ENCODE data around the gene PXYLP1.
A peak's percentile ranks its signal among the peaks of the same experiment; 100 is the strongest.

The PXYLP1 gene

DNA sequence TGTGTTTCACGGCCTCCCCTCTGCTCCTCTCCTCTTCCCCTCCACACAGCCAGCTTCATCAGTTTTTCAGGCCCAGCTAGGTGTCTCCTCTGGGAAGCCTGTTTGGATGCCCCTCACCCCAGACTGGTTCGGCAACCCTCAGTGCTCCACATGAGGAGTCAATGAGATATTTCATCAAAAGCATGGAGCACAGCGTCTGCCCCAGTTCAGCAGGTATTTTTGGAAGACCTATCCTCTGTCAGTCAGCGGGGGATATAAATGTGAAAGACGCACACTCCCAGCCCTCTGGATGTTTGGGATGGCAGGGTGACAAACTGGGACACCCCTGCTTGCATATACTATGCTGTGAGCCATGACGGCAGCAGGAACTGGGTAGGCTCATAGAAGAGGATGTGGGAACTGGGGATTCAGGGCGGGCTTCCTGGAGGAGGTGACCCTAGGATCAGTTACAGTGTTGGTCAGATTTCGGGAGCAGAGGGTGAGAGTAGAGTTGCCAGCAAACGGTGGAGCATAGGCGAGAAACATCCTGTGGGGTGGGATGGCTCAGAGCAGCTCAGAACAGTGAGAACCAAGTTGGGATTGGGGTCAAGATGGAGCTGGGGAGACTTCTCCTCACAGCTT lies 42.9 kb downstream of the PXYLP1 start:
- H3K9me3 ChIP-seq (replicated peaks in 1 of 2; ENCODE audit: control insufficient read depth in 2 of 2, insufficient read depth in 1 of 2, low read depth in 1 of 2, low read length in 2 of 2), result no peaks in the 10 kb centered on the region
- peak overlapping the region; percentile 21 for H2BK5ac ChIP-seq (ENCODE audit: low read length)
- no peaks in the 10 kb centered on the region for H3K79me1 ChIP-seq (ENCODE audit: low read depth, low read length)
- no peak overlapping the region for H3K4me3 ChIP-seq (ENCODE audit: low read length in 2 of 2)
- DNase-seq (ENCODE audit: low spot score), result no peak
- H3K4me1 ChIP-seq (ENCODE audit: control insufficient read depth in 2 of 2, insufficient read depth in 1 of 2, low read depth in 1 of 2, low read length in 2 of 2), result peaks cover 0 to 8% of the 10 kb centered on the region in 2 donors
- no peak overlapping the region for H4K91ac ChIP-seq (ENCODE audit: low read depth, low read length, poor library complexity)
- no peak overlapping the region for H2BK120ac ChIP-seq (ENCODE audit: low read depth, low read length)
- H4K8ac ChIP-seq (ENCODE audit: low read depth, low read length), result no peak overlapping the region
- H3K36me3 ChIP-seq (replicated peaks in 1 of 2; ENCODE audit: control insufficient read depth in 2 of 2, insufficient read depth in 2 of 2, low read length in 2 of 2), result peaks cover 3 to 48% of the 10 kb centered on the region in 2 donors
- no peak overlapping the region for H3K23ac ChIP-seq (ENCODE audit: low read depth, low read length, poor library complexity)
- no peak overlapping the region for H2BK15ac ChIP-seq (ENCODE audit: low read length)
- H2BK12ac ChIP-seq (ENCODE audit: low read length), result no peak overlapping the region
- H3K14ac ChIP-seq (ENCODE audit: low read length), result no peak overlapping the region
- H2AK5ac ChIP-seq (ENCODE audit: low read depth, low read length), result peak overlapping the region; percentile 17
- no peak overlapping the region for H3K27ac ChIP-seq (replicated peaks; ENCODE audit: low read length)
- no peak overlapping the region for H3K4me2 ChIP-seq (ENCODE audit: insufficient read depth, low read length, poor library complexity, severe bottlenecking)
- WGBS, 2 donors (ENCODE audit: extremely low coverage in 2 of 2, insufficient read length in 2 of 2, insufficient replicate concordance in 1 of 2), result no CpG with 5 or more reads among the region's 10 CpGs
- no peaks in the 10 kb centered on the region for H3K27me3 ChIP-seq (ENCODE audit: control insufficient read depth in 3 of 3, insufficient read depth in 3 of 3, low read depth in 1 of 3, low read length in 3 of 3)
- peak overlapping the region; percentile 84 for H3K18ac ChIP-seq (ENCODE audit: low read length)
- no peak overlapping the region for H2AFZ ChIP-seq (ENCODE audit: low read length)
- H3K9ac ChIP-seq (ENCODE audit: low read depth, low read length, poor library complexity), result no peak overlapping the region
- no peak overlapping the region for H3K4ac ChIP-seq (ENCODE audit: low read length)

DNA sequence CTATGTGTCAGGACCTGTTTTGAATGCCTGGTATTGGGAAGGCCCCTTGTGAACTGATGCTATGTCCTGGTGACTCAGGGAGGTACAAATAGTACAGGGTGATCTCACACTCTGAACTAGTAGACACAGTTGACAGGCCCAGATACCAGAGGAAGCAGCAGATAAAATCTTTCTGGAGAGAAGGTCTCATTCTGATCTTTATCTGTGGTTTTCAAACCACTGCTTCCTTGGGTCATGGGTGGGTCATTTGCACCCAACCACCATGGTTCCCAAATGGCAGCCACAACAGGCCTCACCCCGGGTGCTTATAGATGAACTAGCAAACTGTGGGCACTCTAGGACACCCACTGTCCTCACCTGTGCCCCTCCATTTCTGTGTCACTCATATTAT lies 43.4 kb downstream of the PXYLP1 start:
- H3K4me1 ChIP-seq (ENCODE audit: control insufficient read depth in 2 of 2, insufficient read depth in 1 of 2, low read depth in 1 of 2, low read length in 2 of 2), result peaks cover 0 to 8% of the 10 kb centered on the region in 2 donors
- no CpG with 5 or more reads among the region's 1 CpG for WGBS, 2 donors (ENCODE audit: extremely low coverage in 2 of 2, insufficient read length in 2 of 2, insufficient replicate concordance in 1 of 2)

DNA sequence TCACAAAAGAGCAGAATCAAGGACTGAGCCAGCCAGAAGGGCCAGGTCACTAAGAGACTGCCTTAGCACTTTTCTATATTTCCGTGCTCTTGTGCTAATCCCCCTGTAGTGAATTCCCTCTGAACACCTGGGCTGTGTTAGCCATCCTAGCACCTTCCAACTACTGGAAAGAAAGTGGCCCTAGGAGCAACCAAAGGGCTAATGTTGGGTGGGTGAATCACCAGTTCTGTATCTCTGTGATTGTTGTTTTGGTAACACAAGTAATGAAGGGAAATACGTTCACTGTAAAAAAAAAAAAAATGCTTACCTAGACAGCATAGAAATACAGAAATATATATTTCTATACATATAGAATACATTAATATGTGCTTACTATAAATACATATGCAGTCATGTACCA lies 43.9 kb downstream of the PXYLP1 start:
- H3K9ac ChIP-seq (ENCODE audit: low read depth, low read length, poor library complexity), result no peak overlapping the region
- WGBS, 2 donors (ENCODE audit: extremely low coverage in 2 of 2, insufficient read length in 2 of 2, insufficient replicate concordance in 1 of 2), result no CpG with 5 or more reads among the region's 2 CpGs
- H3K4ac ChIP-seq (ENCODE audit: low read length), result no peak overlapping the region
- no peak overlapping the region for H3K14ac ChIP-seq (ENCODE audit: low read length)
- no peak overlapping the region for H3K18ac ChIP-seq (ENCODE audit: low read length)
- DNase-seq (ENCODE audit: low spot score), result no peak
- no peak overlapping the region for H2AK5ac ChIP-seq (ENCODE audit: low read depth, low read length)
- no peak overlapping the region for H4K8ac ChIP-seq (ENCODE audit: low read depth, low read length)
- no peak overlapping the region for H3K4me3 ChIP-seq (ENCODE audit: low read length in 2 of 2)
- H3K27me3 ChIP-seq (ENCODE audit: control insufficient read depth in 3 of 3, insufficient read depth in 3 of 3, low read depth in 1 of 3, low read length in 3 of 3), result no peaks in the 10 kb centered on the region
- no peak overlapping the region for H3K4me2 ChIP-seq (ENCODE audit: insufficient read depth, low read length, poor library complexity, severe bottlenecking)
- no peak overlapping the region for H2BK15ac ChIP-seq (ENCODE audit: low read length)
- H3K27ac ChIP-seq (replicated peaks; ENCODE audit: low read length), result no peak overlapping the region
- H2BK12ac ChIP-seq (ENCODE audit: low read length), result no peak overlapping the region
- no peak overlapping the region for H2BK5ac ChIP-seq (ENCODE audit: low read length)
- H2BK120ac ChIP-seq (ENCODE audit: low read depth, low read length), result no peak overlapping the region
- H3K23ac ChIP-seq (ENCODE audit: low read depth, low read length, poor library complexity), result no peak overlapping the region
- H3K79me1 ChIP-seq (ENCODE audit: low read depth, low read length), result no peaks in the 10 kb centered on the region
- no peaks in the 10 kb centered on the region for H3K9me3 ChIP-seq (replicated peaks in 1 of 2; ENCODE audit: control insufficient read depth in 2 of 2, insufficient read depth in 1 of 2, low read depth in 1 of 2, low read length in 2 of 2)
- no peak overlapping the region for H4K91ac ChIP-seq (ENCODE audit: low read depth, low read length, poor library complexity)
- H3K36me3 ChIP-seq (replicated peaks in 1 of 2; ENCODE audit: control insufficient read depth in 2 of 2, insufficient read depth in 2 of 2, low read length in 2 of 2), result peaks cover 6 to 58% of the 10 kb centered on the region in 2 donors
- peaks cover 0 to 8% of the 10 kb centered on the region in 2 donors for H3K4me1 ChIP-seq (ENCODE audit: control insufficient read depth in 2 of 2, insufficient read depth in 1 of 2, low read depth in 1 of 2, low read length in 2 of 2)
- no peak overlapping the region for H2AFZ ChIP-seq (ENCODE audit: low read length)

More for the DNA sequence above, 43.4 kb downstream of the PXYLP1 start:
- peaks cover 6 to 53% of the 10 kb centered on the region in 2 donors for H3K36me3 ChIP-seq (replicated peaks in 1 of 2; ENCODE audit: control insufficient read depth in 2 of 2, insufficient read depth in 2 of 2, low read length in 2 of 2)
- H3K9me3 ChIP-seq (replicated peaks in 1 of 2; ENCODE audit: control insufficient read depth in 2 of 2, insufficient read depth in 1 of 2, low read depth in 1 of 2, low read length in 2 of 2), result no peaks in the 10 kb centered on the region
- no peak overlapping the region for H3K14ac ChIP-seq (ENCODE audit: low read length)
- no peak overlapping the region for H3K18ac ChIP-seq (ENCODE audit: low read length)
- no peak overlapping the region for H2AK5ac ChIP-seq (ENCODE audit: low read depth, low read length)
- H3K9ac ChIP-seq (ENCODE audit: low read depth, low read length, poor library complexity), result no peak overlapping the region
- H3K27ac ChIP-seq (replicated peaks; ENCODE audit: low read length), result no peak overlapping the region
- H2BK12ac ChIP-seq (ENCODE audit: low read length), result no peak overlapping the region
- H3K23ac ChIP-seq (ENCODE audit: low read depth, low read length, poor library complexity), result no peak overlapping the region
- no peak for DNase-seq (ENCODE audit: low spot score)
- H3K4me2 ChIP-seq (ENCODE audit: insufficient read depth, low read length, poor library complexity, severe bottlenecking), result no peak overlapping the region
- no peak overlapping the region for H2AFZ ChIP-seq (ENCODE audit: low read length)
- no peak overlapping the region for H2BK15ac ChIP-seq (ENCODE audit: low read length)
- H2BK120ac ChIP-seq (ENCODE audit: low read depth, low read length), result no peak overlapping the region
- no peak overlapping the region for H3K4me3 ChIP-seq (ENCODE audit: low read length in 2 of 2)
- no peak overlapping the region for H4K8ac ChIP-seq (ENCODE audit: low read depth, low read length)
- H3K79me1 ChIP-seq (ENCODE audit: low read depth, low read length), result no peaks in the 10 kb centered on the region
- H2BK5ac ChIP-seq (ENCODE audit: low read length), result no peak overlapping the region
- no peak overlapping the region for H4K91ac ChIP-seq (ENCODE audit: low read depth, low read length, poor library complexity)
- no peak overlapping the region for H3K4ac ChIP-seq (ENCODE audit: low read length)
- H3K27me3 ChIP-seq (ENCODE audit: control insufficient read depth in 3 of 3, insufficient read depth in 3 of 3, low read depth in 1 of 3, low read length in 3 of 3), result no peaks in the 10 kb centered on the region

DNA sequence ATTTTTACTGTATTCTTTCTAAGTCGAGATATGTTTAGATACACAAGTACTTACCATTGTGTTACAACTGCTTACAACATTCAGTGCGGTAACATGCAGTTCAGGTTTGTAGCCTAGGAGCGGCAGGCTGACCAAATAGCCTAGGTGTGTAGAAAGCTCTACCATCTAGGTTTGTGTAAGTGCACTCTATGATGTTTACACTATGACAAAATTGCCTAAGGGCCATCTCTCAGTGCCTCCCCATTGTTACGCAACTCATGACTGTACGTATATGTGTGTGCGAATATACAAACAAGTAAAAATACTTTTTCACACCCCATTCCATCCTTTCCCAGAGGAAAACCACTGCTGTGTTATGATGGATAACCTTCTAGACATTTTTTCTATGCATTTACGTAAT lies 44.3 kb downstream of the PXYLP1 start:
- no peak overlapping the region for H3K27ac ChIP-seq (replicated peaks; ENCODE audit: low read length)

More for the DNA sequence above, 44.3 kb downstream of the PXYLP1 start:
- Histone ChIP-seq H3K4me1 (ENCODE audit: control insufficient read depth in 2 of 2, insufficient read depth in 1 of 2, low read depth in 1 of 2, low read length in 2 of 2) (peaks cover 0 to 8% of the 10 kb centered on the region in 2 donors), H3K36me3 (replicated peaks in 1 of 2; ENCODE audit: control insufficient read depth in 2 of 2, insufficient read depth in 2 of 2, low read length in 2 of 2) (peaks cover 6 to 62% of the 10 kb centered on the region in 2 donors), H3K9me3 (replicated peaks in 1 of 2; ENCODE audit: control insufficient read depth in 2 of 2, insufficient read depth in 1 of 2, low read depth in 1 of 2, low read length in 2 of 2) (no peaks in the 10 kb centered on the region), H3K14ac (ENCODE audit: low read length) (no peak overlapping the region), H3K4me2 (ENCODE audit: insufficient read depth, low read length, poor library complexity, severe bottlenecking) (no peak overlapping the region), H3K23ac (ENCODE audit: low read depth, low read length, poor library complexity) (no peak overlapping the region), H3K27me3 (ENCODE audit: control insufficient read depth in 3 of 3, insufficient read depth in 3 of 3, low read depth in 1 of 3, low read length in 3 of 3) (no peaks in the 10 kb centered on the region), H3K4me3 (ENCODE audit: low read length in 2 of 2) (no peak overlapping the region), H2AK5ac (ENCODE audit: low read depth, low read length) (no peak overlapping the region), H3K79me1 (ENCODE audit: low read depth, low read length) (no peaks in the 10 kb centered on the region), H3K18ac (ENCODE audit: low read length) (no peak overlapping the region), H2BK12ac (ENCODE audit: low read length) (no peak overlapping the region), H2BK120ac (ENCODE audit: low read depth, low read length) (no peak overlapping the region), H2AFZ (ENCODE audit: low read length) (no peak overlapping the region), H3K9ac (ENCODE audit: low read depth, low read length, poor library complexity) (no peak overlapping the region), H4K8ac (ENCODE audit: low read depth, low read length) (no peak overlapping the region), H2BK15ac (ENCODE audit: low read length) (no peak overlapping the region), H4K91ac (ENCODE audit: low read depth, low read length, poor library complexity) (no peak overlapping the region), H2BK5ac (ENCODE audit: low read length) (no peak overlapping the region), H3K4ac (ENCODE audit: low read length) (no peak overlapping the region)
- DNase-seq (ENCODE audit: low spot score), result no peak
- WGBS, 2 donors (ENCODE audit: extremely low coverage in 2 of 2, insufficient read length in 2 of 2, insufficient replicate concordance in 1 of 2), result no CpG with 5 or more reads among the region's 7 CpGs
